GM21381 (cell line): ENCODE data around the gene SNCAIP.
A peak's percentile ranks its signal among the peaks of the same experiment; 100 is the strongest.

Experiments
- ATAC-seq: cut with Tn5 transposase; IDR thresholded peaks from one replicate; pipeline ENCODE4 v1.9.1; 2021; ENCODE audit warnings: mild to moderate bottlenecking, moderate library complexity; ENCODE audit not compliant: unreplicated experiment

Gene SNCAIP

GRCh38 chr5:122311961-122312590, at the start of gene SNCAIP:
Gene SNCAIP (plus strand): TSS chr5:122312237. CDS start chr5:122391135, 78,898 bp downstream.
- ATAC-seq = peak; percentile 63

- no peak for ATAC-seq
Measured at GRCh38 chr5:122263352-122264030, 48.5 kb upstream of the SNCAIP start.

GRCh38 chr5:122264610-122265009, 47.4 kb upstream of the SNCAIP start:
- ATAC-seq = no peak

- no peak for ATAC-seq
Measured at GRCh38 chr5:122267185-122267584, 44.9 kb upstream of the SNCAIP start.

- ATAC-seq = no peak
Measured at GRCh38 chr5:122273696-122274095, 38.3 kb upstream of the SNCAIP start.

GRCh38 chr5:122283592-122283991, 28.4 kb upstream of the SNCAIP start:
- no peak for ATAC-seq

GRCh38 chr5:122286541-122286940, 25.5 kb upstream of the SNCAIP start:
- no peak for ATAC-seq

- ATAC-seq = no peak
Measured at GRCh38 chr5:122287101-122287500, 24.9 kb upstream of the SNCAIP start.

GRCh38 chr5:122291000-122291901, 20.8 kb upstream of the SNCAIP start:
- ATAC-seq = no peak

GRCh38 chr5:122292332-122292731, 19.7 kb upstream of the SNCAIP start:
- ATAC-seq = no peak

- ATAC-seq = no peak
Measured at GRCh38 chr5:122295138-122295537, 16.9 kb upstream of the SNCAIP start.

- no peak for ATAC-seq
Measured at GRCh38 chr5:122296871-122297270, 15.2 kb upstream of the SNCAIP start.

- peak; percentile 92 for ATAC-seq
Measured at GRCh38 chr5:122297587-122298298, 14.3 kb upstream of the SNCAIP start.

GRCh38 chr5:122300374-122300773, 11.7 kb upstream of the SNCAIP start:
- ATAC-seq = no peak

GRCh38 chr5:122301016-122301415, 11.0 kb upstream of the SNCAIP start:
- ATAC-seq = no peak

GRCh38 chr5:122304471-122305215, 7.4 kb upstream of the SNCAIP start:
- ATAC-seq = no peak

- ATAC-seq = no peak
Measured at GRCh38 chr5:122306461-122306860, 5.6 kb upstream of the SNCAIP start.

GRCh38 chr5:122310889-122311288, 1.1 kb upstream of the SNCAIP start:
- no peak for ATAC-seq

GRCh38 chr5:122311497-122311960, 508 bp upstream of the SNCAIP start:
- ATAC-seq = no peak
